GM04503 (cell line): ENCODE measurements around the gene SIL1.
"Not testable (repeated sequence)": the region's sequence is repeated elsewhere in the genome, so short reads cannot be mapped to it uniquely, and the experiment has no call there.

Experiments
- DNase-seq: peaks from one replicate; pipeline ENCODE4 v3.0.0-alpha.2; 2012; ENCODE audit warnings: low read depth

Gene SIL1

DNA sequence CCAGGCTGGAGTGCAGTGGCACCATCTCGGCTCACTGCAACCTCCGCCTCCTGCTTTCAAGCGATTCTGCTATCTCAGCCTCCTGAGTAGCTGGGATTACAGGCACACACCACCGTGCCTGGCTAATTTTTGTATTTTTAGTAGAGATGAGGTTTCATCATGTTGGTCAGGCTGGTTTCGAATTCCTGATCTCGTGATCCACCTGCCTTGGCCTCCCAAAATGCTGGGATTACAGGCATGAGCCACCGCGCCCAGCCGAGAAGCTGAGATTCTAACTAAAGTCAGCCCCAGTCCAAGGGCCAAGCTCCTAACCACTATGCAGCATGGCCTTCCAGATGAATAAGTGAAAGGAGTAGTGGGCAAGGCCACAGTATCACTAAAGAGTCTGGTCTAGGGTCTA lies 20.9 kb downstream of the SIL1 start:
- DNase-seq = not testable (repeated sequence)

DNA sequence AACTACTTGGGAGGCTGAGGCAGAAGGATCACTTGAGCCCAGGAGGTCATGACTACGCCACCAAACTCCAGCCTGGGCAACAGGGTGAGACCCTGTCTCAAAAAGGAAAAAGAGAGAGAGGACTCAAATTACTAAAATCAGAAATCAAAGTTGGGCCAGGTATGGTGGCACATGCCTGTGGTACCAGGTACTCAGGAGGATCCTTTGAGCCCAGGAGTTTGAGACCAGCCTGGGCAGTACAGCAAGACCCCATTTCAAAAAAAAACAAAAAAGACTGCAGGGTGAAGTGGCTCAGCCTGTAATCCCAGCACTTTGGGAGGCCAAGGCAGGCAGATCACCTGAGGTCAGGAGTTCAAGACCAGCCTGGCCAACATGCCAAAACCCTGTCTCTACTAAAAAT lies 23.8 kb downstream of the SIL1 start:
- not testable (repeated sequence) for DNase-seq

GRCh38 chr5:139171779-139172404 lies 26.3 kb downstream of the SIL1 start:
- no peak for DNase-seq

DNA sequence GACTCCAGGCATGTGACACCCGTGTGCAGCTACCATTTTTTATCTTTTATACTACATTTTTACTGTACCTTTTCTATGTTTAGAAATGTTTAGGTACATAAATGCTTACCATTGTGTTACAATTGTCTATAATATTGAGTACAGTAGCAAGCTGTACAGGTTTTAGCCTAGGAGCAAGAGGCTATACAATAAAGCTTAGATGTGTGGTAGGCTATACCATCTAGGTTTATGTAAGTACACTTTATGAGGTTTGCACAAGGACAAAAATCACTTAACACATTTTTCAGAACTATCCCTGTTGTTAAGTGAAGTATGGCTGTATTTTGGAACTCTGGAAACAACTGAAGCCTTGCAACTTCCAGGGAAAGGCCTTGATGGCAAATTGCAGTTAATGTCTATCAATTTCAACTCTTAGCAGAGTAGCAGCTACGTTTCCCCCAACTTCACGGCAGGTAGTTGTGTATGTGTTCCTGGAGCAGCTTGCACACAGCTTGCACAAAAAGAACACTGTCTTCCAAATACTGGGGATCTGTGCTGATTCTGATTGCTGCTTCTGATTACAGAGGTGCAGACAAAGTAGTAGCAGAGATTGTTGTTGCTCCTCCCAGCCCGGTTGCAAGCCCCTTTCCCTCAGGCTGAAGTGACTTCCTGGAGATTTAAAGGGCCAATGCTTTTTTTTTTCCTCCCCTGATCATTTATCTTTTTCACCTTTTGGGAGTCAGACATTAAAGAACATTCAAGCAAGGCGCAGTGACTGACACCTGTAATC lies 30.0 kb downstream of the SIL1 start:
- no peak for DNase-seq

- DNase-seq = no peak
Measured at GRCh38 chr5:139167533-139167932, 30.6 kb downstream of the SIL1 start.

GRCh38 chr5:139167063-139167462 lies 31.1 kb downstream of the SIL1 start:
- DNase-seq = no peak

DNA sequence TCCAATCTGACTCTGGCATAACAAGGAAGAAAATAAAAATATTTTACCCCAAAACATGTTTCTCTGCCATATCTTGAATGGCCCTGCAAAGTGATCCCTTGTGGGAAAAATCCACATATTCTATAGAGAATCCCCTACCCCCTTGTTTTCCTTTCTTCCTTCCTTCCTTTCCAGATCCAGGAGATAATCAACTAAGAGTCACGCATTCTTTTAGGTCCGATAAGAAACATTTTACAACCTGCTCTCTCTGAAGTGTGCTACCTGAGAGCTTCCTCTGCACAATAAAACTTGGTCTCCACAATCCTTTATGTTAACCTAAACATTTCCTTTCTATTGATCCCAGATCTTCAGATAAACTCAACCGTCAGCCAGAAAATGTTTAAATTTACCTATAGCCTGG lies 33.3 kb downstream of the SIL1 start:
- not testable (repeated sequence) for DNase-seq

GRCh38 chr5:139164020-139164419 lies 34.1 kb downstream of the SIL1 start:
- no peak for DNase-seq

DNA sequence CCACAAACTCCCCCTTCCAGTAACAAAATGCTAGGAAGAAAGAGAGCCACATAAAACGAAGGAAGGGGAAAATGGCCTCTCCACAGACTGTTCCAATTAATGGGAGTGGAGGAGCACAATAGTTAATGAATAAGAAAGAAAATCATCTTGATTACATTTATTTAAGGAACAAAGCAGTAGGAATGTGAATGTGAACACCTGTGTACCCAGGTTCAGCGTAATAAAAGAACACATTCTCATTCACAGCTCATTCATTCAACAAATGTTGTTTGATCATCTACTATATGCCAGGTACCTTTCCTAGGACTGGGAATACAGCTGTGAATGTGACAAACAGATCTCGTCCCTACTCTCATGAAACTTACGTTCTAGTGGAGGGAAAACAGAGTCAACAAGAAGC lies 35.7 kb downstream of the SIL1 start:
- no peak for DNase-seq

- DNase-seq = no peak
Measured at GRCh38 chr5:139158791-139159190, 39.4 kb downstream of the SIL1 start.

- no peak for DNase-seq
Measured at GRCh38 chr5:139157556-139157955, 40.6 kb downstream of the SIL1 start.

GRCh38 chr5:139156814-139157213 lies 41.4 kb downstream of the SIL1 start:
- DNase-seq = no peak

DNA sequence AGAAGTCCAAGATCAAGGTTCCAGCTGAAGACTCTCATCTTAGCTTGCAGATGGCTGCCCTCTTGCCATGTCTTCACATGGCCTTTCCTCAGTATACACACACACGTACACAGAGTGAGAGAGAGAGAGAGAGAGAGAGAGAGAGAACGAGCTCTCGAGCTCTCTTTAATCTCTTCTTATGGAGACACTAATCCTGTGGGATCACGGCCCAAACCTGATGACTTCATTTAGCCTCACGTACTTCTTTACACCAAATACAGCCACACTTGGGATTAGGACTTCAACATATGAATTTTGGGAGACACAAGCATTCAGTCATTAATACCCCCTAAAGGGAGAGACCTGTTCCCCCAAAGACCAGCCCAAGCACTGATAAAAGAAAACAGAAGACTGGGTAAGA lies 42.8 kb downstream of the SIL1 start:
- no peak for DNase-seq

DNA sequence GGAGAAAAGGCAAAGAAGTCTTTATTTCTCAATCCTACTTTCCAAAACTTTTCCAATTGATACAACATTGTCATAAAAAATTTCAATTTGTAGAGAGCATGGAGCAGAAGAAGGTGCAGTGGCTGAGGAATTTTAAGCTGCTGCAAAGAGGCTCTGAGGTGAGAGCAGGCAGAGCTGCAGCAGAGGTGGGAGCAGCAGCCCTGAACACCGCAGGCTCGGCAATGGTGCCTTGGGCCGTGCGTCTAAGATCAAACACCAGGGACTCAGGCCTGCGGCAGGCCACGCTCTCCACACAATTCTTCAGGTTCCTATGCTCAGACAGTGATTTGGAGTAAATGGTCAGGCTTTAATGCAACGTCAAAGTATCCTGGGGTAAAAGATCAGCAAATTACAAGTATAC lies 46.3 kb downstream of the SIL1 start:
- no peak for DNase-seq

GRCh38 chr5:139150367-139150999 lies 47.7 kb downstream of the SIL1 start:
- no peak for DNase-seq

- DNase-seq = no peak
Measured at GRCh38 chr5:139149477-139150199, 48.5 kb downstream of the SIL1 start.

DNA sequence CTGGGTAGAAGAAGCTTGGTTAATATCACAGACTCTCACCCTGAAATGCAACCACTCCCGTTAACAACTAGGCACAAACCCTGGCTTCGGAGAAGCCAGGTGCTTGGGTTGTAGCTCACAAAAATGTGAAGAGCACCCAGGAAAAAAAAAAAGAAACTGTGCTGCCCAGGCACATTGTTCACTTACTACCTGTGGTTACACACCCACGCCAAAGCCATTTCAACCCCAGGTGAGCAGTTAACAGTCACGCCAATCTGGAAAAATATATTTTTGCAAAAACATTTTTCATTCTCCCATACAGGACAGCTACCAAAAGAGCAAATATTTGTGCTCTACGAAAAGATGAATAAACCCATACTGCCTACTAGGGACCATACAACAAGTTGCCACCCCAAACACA lies 49.2 kb downstream of the SIL1 start:
- no peak for DNase-seq

DNA sequence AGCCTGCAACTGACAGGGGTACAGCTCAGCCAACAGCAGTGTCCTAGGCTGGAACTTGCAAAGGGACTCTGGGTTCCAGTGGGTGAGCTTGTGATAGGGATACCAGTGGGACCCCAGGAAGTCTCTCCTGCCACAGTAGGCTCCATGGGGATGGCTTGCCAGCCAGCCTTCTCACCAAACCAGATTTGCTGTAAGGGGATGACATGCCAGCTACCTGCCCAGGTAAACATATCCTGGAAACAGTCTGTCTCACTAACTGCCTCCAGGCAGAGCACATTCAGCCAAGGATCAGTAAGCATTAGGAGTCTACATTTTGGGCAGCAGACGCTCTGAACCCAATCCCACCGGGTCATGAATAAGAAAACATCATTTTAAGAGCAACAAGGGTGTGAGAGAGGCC lies 49.9 kb downstream of the SIL1 start:
- DNase-seq = no peak

DNA sequence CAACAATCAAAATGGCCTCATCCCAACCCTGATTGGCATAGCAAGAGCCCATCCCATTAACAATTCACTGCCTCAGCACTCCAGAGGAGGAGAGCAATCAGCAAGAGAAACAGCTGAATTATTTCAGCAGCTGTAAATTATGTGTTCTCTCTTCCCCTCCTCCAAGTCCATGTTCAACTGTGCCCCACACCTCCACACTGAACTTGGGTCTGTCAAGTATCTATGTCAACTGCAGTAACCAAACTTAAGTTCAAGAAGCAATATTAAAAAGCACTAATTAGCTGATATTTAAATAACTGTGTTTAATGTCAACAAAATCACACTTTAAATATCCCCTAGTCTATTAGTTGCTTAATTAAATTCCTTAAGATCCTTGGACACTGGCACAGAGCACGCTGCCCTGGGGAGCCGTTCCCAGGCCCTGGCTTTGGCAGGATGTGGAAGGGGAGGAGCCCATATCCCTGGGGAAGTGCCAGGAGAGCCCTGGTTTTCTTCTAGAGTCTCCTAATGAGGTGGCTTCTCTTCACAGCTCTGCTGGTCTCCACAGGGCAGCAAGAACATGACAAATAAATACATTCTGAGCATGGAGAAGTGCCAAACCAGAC lies 50.6 kb downstream of the SIL1 start:
- DNase-seq = no peak

- no peak for DNase-seq
Measured at GRCh38 chr5:139146809-139147482, 51.2 kb downstream of the SIL1 start.

DNA sequence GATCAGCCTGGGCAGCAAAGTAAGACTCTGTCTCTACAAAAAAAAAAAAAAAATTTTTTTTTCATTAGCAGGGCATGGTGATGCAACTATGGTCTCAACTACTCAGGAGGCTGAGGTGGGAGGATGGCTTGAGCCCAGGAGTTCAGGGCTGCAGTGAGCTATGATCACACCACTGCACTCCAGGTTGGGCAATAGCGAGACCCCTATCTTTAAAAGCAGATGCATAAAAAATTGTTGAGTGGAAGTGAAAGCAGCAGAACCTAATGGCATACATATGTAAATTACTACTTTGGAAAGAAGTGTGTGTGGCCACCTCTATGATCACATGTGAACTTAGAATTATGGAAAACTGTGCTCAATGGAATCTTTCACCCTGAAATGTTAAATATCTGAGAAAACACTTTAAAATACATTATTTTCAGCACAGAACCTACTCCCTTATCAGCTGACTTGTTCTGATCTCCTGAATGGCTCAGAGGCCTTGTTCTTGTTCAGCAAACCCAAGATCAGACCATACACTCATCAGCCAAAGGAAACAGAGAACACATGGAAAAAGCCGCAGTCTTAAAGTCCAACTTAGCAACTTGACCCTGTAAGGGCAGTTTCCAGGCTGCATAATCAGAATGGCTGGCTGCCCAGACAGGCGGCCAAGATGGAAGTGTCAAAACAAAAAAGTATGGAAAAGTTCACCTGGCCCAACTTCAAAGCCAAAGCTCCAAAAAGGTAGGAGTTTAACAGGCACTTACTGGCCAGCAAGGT lies 56.5 kb downstream of the SIL1 start:
- DNase-seq = no peak
